Measurements from ENCODE around the gene IZUMO2. TPM values are rescaled to one million over a fixed set of nuclear protein-coding genes. Genes with fewer than 3 reads are reported as not detected.
"Not testable (repeated sequence)": the region's sequence is repeated elsewhere in the genome, so short reads cannot be mapped to it uniquely, and the experiment has no call there.

The IZUMO2 gene
- total RNA-seq, 1 donor from 2014 or later = not detected

- intact Hi-C loops (cut with DNase I) = no loop called here
- ATAC-seq (ENCODE audit: poor library complexity) (peak; percentile 98), DNase-seq (peak; percentile 94)
Observed at GRCh38 chr19:50147462-50148423, 15.3 kb downstream of the IZUMO2 start.

- DNase-seq; intact Hi-C loops (cut with DNase I); ATAC-seq (ENCODE audit: poor library complexity): not testable (repeated sequence)
Observed at GRCh38 chr19:50141921-50142320, 21.2 kb downstream of the IZUMO2 start.

- ATAC-seq (ENCODE audit: poor library complexity); DNase-seq; intact Hi-C loops (cut with DNase I): not testable (repeated sequence)
Observed at GRCh38 chr19:50140118-50140845, 22.8 kb downstream of the IZUMO2 start.

GRCh38 chr19:50136603-50137365 lies 26.3 kb downstream of the IZUMO2 start:
- ATAC-seq (ENCODE audit: poor library complexity) = peak; percentile 52
- intact Hi-C loops (cut with DNase I) = not testable (repeated sequence)
- peak; percentile 52 for DNase-seq

GRCh38 chr19:50135856-50136602 lies 27.1 kb downstream of the IZUMO2 start:
- intact Hi-C loops (cut with DNase I) = not testable (repeated sequence)

GRCh38 chr19:50134777-50135719 lies 28.0 kb downstream of the IZUMO2 start:
- ATAC-seq (ENCODE audit: poor library complexity); intact Hi-C loops (cut with DNase I); DNase-seq: not testable (repeated sequence)

More at GRCh38 chr19:50135856-50136602, 27.1 kb downstream of the IZUMO2 start:
- peak; percentile 45 for DNase-seq
- not testable (repeated sequence) for ATAC-seq (ENCODE audit: poor library complexity)

GRCh38 chr19:50133518-50134492 lies 29.3 kb downstream of the IZUMO2 start:
- DNase-seq; intact Hi-C loops (cut with DNase I); ATAC-seq (ENCODE audit: poor library complexity): not testable (repeated sequence)

GRCh38 chr19:50104012-50104411 lies 59.1 kb downstream of the IZUMO2 start:
- intact Hi-C loops (cut with DNase I); ATAC-seq (ENCODE audit: poor library complexity); DNase-seq: not testable (repeated sequence)

GRCh38 chr19:50103405-50103804 lies 59.7 kb downstream of the IZUMO2 start:
- ATAC-seq (ENCODE audit: poor library complexity); intact Hi-C loops (cut with DNase I): not testable (repeated sequence)
- peak; percentile 31 for DNase-seq

Other genes with a start within 250 kb of the IZUMO2 start
- 7.2 TPM for gene ATF5, start 234.1 kb downstream of the IZUMO2 start, total RNA-seq
- gene NUP62, start 233.8 kb downstream of the IZUMO2 start, total RNA-seq = 28.2 TPM
- 0.75 TPM for gene SIGLEC11, start 202.1 kb downstream of the IZUMO2 start, total RNA-seq
- 22.2 TPM for gene VRK3, start 137.9 kb downstream of the IZUMO2 start, total RNA-seq
- gene ZNF473, start 137.3 kb downstream of the IZUMO2 start, total RNA-seq = 3.7 TPM
- gene MYH14, start 40.3 kb upstream of the IZUMO2 start, total RNA-seq = 121 TPM
- 2.0 TPM for gene KCNC3, start 166.1 kb upstream of the IZUMO2 start, total RNA-seq
- 0.40 TPM for gene NAPSA, start 202.4 kb upstream of the IZUMO2 start, total RNA-seq
- 68.4 TPM for gene NR1H2, start 213.2 kb upstream of the IZUMO2 start, total RNA-seq
- gene POLD1, start 221.1 kb upstream of the IZUMO2 start, total RNA-seq = 7.8 TPM